Inflammatory macrophage treated with lipopolysaccharide for 4 hours (primary cell): ENCODE results near the gene OR6N1.

Experiments
- DNase-seq: peaks from one replicate; pipeline ENCODE4 v3.0.0-alpha.2; 2020

The OR6N1 gene

GRCh38 chr1:158771950-158772866 is at the start of gene OR6N1:
OR6N1 (minus strand) TSS chr1:158772195; CDS start chr1:158766682, 5,513 bp downstream.
- no peak for DNase-seq

- DNase-seq = no peak
Observed at GRCh38 chr1:158821723-158822122, 49.7 kb upstream of the OR6N1 start.

- DNase-seq = peak; percentile 52
Observed at GRCh38 chr1:158819461-158820443, 47.8 kb upstream of the OR6N1 start.

GRCh38 chr1:158818975-158819431 is 47.0 kb upstream of the OR6N1 start:
- peak; percentile 42 for DNase-seq

GRCh38 chr1:158818560-158818959 is 46.6 kb upstream of the OR6N1 start:
- DNase-seq = peak; percentile 53

- no peak for DNase-seq
Observed at GRCh38 chr1:158814970-158815369, 43.0 kb upstream of the OR6N1 start.

- DNase-seq = peak; percentile 61
Observed at GRCh38 chr1:158813164-158813563, 41.2 kb upstream of the OR6N1 start.

- DNase-seq = peak; percentile 64
Observed at GRCh38 chr1:158812336-158812735, 40.3 kb upstream of the OR6N1 start.

GRCh38 chr1:158810311-158810710 is 38.3 kb upstream of the OR6N1 start:
- peak; percentile 40 for DNase-seq

- DNase-seq = peak; percentile 93
Observed at GRCh38 chr1:158809862-158810261, 37.9 kb upstream of the OR6N1 start.

GRCh38 chr1:158809256-158809655 is 37.3 kb upstream of the OR6N1 start:
- peak; percentile 77 for DNase-seq

- no peak for DNase-seq
Observed at GRCh38 chr1:158806916-158807536, 35.0 kb upstream of the OR6N1 start.

- no peak for DNase-seq
Observed at GRCh38 chr1:158803678-158804077, 31.7 kb upstream of the OR6N1 start.

- DNase-seq = peak; percentile 31
Observed at GRCh38 chr1:158801396-158801795, 29.4 kb upstream of the OR6N1 start.

- peak; percentile 48 for DNase-seq
Observed at GRCh38 chr1:158800526-158800925, 28.5 kb upstream of the OR6N1 start.

- peak; percentile 77 for DNase-seq
Observed at GRCh38 chr1:158799689-158800088, 27.7 kb upstream of the OR6N1 start.

- no peak for DNase-seq
Observed at GRCh38 chr1:158798531-158798930, 26.5 kb upstream of the OR6N1 start.

- DNase-seq = no peak
Observed at GRCh38 chr1:158794247-158794646, 22.3 kb upstream of the OR6N1 start.

- no peak for DNase-seq
Observed at GRCh38 chr1:158793604-158794003, 21.6 kb upstream of the OR6N1 start.

- no peak for DNase-seq
Observed at GRCh38 chr1:158781104-158781503, 9.1 kb upstream of the OR6N1 start, which contains the start of gene OR6N2. OR6N2 (minus strand) TSS chr1:158781204; CDS start chr1:158777635, 3,569 bp downstream.

- DNase-seq = no peak
Observed at GRCh38 chr1:158754420-158754819, 17.6 kb downstream of the OR6N1 start, which contains the start of gene OR6K6. OR6K6 (plus strand) TSS chr1:158754720; CDS start chr1:158754888, 168 bp downstream.

- no peak for DNase-seq
Observed at GRCh38 chr1:158752155-158752712, 19.8 kb downstream of the OR6N1 start.
